A673 (cell line): ENCODE results near the gene VDR. TPM values are rescaled to one million over a fixed set of nuclear protein-coding genes. Genes with fewer than 3 reads are reported as not detected.
A peak's percentile ranks its signal among the peaks of the same experiment; 100 is the strongest.

ENCODE experiments used
- BruUV-seq: library from RNA; stranded (reverse); fragments of 400-500 nt; replicated peaks from 2 replicates; lab custom pipeline; 2021; lab: Mats Ljungman, UMichigan
- CTCF ChIA-PET: fragments of 300-600 bp; sonication (Branson Sonifier 250); formaldehyde crosslinking; loops from one replicate; lab custom pipeline; 2022; ENCODE audit warnings: antibody characterized with exemption; lab: Charles Lee
- POLR2A ChIA-PET: fragments of 300-600 bp; sonication (Branson Sonifier 250); formaldehyde crosslinking; loops from one replicate; lab custom pipeline; 2022; ENCODE audit warnings: antibody characterized with exemption; ENCODE audit not compliant: low non-redundant PET; lab: Charles Lee
- DNase-seq: peaks from one replicate; pipeline ENCODE4 v3.0.0-alpha.2; 2015; ENCODE audit warnings: low spot score
- H3K27ac ChIP-seq: fragments of 200-600 bp; sonication (generic); 2 replicates; pipeline ENCODE4 v1.5.1; 2016; ENCODE audit warnings: mixed run types, low read depth, mild to moderate bottlenecking, mixed read lengths, antibody characterized with exemption, low read length; ENCODE audit not compliant: poor library complexity, severe bottlenecking
- H3K27me3 ChIP-seq: fragments of 200-600 bp; sonication (generic); replicated peaks from 2 replicates; pipeline ENCODE4 v1.6.1; 2017; ENCODE audit warnings: mixed run types, low read depth, mild to moderate bottlenecking, mixed read lengths, antibody characterized with exemption, low read length; ENCODE audit not compliant: insufficient read depth, poor library complexity
- H3K36me3 ChIP-seq: fragments of 200-600 bp; sonication (generic); 2 replicates; pipeline ENCODE4 v1.6.1; 2016; ENCODE audit warnings: mixed run types, mild to moderate bottlenecking, mixed read lengths, antibody characterized with exemption, low read length; ENCODE audit not compliant: insufficient read depth, poor library complexity, severe bottlenecking
- H3K4me1 ChIP-seq: fragments of 200-600 bp; sonication (generic); 2 replicates; pipeline ENCODE4 v1.6.1; 2017; ENCODE audit warnings: mixed run types, mild to moderate bottlenecking, mixed read lengths, antibody characterized with exemption, low read length; ENCODE audit not compliant: insufficient read depth, poor library complexity, severe bottlenecking
- H3K4me3 ChIP-seq: fragments of 200-600 bp; sonication (generic); 2 replicates; pipeline ENCODE4 v1.5.1; 2016; ENCODE audit warnings: low read depth, mixed run types, mild to moderate bottlenecking, mixed read lengths, low read length; ENCODE audit not compliant: poor library complexity, severe bottlenecking
- H3K9me3 ChIP-seq: fragments of 200-600 bp; sonication (generic); 2 replicates; pipeline ENCODE4 v1.6.1; 2016; ENCODE audit warnings: mixed run types, low read depth, mild to moderate bottlenecking, mixed read lengths, antibody characterized with exemption, low read length; ENCODE audit not compliant: poor library complexity, severe bottlenecking
- EZH2 ChIP-seq: fragments of 200-600 bp; sonication (generic); IDR thresholded peaks from 2 replicates; pipeline ENCODE4 v1.6.1; 2017; ENCODE audit warnings: borderline replicate concordance, low read depth, mild to moderate bottlenecking, mixed read lengths, antibody characterized with exemption, low read length; ENCODE audit not compliant: poor library complexity, severe bottlenecking
- intact Hi-C: fragments of 100-400 bp; cut with micrococcal nuclease; formaldehyde crosslinking; loops from one replicate; pipeline ENCODE4 v1.10.0; 2022; ENCODE audit not compliant: unreplicated experiment
- total RNA-seq: library from RNA; stranded (reverse); gene quantifications from 2 replicates; pipeline ENCODE4 v1.2.3, GENCODE V29; 2021
- TF ChIP-seq, protein P1 (sequence below): fragments of 300-800, 200-600 bp; sonication (generic); conservative IDR thresholded peaks from 2 replicates; pipeline ENCODE4 v1.5.1; 2017; ENCODE audit warnings: low read depth, mild to moderate bottlenecking, antibody characterized with exemption, low read length, moderate library complexity, mixed read lengths

Gene VDR
- total RNA-seq, 1 experiment from 2014 or later = 0.43 TPM

DNA sequence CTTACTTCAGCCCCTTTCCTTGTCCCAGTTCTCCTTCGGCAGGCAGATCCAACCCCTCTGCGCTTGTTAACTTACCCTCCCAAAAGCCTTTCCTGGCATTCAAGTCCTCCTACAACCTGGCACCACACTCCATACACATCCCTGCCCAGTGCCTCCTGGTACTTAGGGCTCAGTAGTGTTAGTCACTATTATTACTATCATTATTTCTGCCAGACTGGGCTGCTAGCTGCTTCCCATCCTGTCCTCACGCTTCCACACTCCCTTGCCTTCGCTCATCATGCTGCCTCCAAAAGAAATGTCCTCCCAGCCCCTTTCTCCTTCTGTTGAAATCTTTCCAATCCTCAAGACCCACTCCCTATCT is 83.5 kb downstream of the VDR start:
- peak overlapping the region; percentile 76 for H3K27ac ChIP-seq
- intact Hi-C loops = no loop called here

DNA sequence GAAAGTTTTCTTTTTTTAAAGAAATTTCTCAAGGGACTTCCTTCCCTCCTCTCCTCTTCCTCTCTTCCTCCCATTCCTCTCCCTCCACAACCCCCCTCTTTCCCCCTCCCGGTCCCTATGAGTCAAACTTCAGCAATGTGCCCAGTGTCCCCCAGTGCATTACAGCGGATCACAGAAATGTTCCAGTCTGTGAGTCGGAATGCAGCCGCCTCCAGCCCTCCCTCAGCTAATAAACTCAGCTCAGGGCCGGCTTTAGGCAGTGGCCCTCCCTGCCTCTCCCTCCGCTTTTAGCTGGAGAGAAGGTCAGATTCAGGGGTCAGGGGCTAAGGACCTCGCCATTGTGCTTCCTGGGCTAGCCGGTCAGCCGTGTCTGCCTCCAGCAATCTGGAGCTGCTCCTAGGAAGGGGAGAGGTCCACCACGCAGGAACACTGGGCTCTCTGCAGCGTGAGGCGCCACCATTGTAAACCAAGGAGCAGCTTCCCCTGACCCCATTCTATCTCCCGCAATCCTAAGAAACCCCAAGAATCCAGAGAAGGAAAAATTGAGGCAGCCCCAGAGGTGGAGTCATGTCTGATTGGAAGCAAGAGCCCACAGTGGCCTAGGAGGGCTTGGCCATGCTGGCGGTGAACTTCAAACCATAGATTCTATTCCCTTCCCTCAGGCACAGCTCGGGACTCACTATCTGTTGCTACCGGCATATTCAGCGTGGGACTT is 84.0 kb downstream of the VDR start:
- H3K9me3 ChIP-seq = no peaks in the 10 kb centered on the region
- H3K4me1 ChIP-seq = peaks cover 45% of the 10 kb centered on the region
- TF ChIP-seq, protein P1, sequence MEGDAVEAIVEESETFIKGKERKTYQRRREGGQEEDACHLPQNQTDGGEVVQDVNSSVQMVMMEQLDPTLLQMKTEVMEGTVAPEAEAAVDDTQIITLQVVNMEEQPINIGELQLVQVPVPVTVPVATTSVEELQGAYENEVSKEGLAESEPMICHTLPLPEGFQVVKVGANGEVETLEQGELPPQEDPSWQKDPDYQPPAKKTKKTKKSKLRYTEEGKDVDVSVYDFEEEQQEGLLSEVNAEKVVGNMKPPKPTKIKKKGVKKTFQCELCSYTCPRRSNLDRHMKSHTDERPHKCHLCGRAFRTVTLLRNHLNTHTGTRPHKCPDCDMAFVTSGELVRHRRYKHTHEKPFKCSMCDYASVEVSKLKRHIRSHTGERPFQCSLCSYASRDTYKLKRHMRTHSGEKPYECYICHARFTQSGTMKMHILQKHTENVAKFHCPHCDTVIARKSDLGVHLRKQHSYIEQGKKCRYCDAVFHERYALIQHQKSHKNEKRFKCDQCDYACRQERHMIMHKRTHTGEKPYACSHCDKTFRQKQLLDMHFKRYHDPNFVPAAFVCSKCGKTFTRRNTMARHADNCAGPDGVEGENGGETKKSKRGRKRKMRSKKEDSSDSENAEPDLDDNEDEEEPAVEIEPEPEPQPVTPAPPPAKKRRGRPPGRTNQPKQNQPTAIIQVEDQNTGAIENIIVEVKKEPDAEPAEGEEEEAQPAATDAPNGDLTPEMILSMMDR = no peak
- ChIA-PET CTCF (interaction anchor here (1.3 to 2.1 kb wide), 2 partner anchors 17 to 18 kb away, joined by 10 to 14 read pairs; no protein-coding TSS in a partner anchor), POLR2A (interaction anchor here (0.6 kb wide), 1 partner anchor 40 kb away, joined by 3 read pairs; no protein-coding TSS in a partner anchor)
- H3K27ac ChIP-seq = peak overlapping the region; percentile 76
- H3K4me3 ChIP-seq = peak overlapping the region; percentile 70
- intact Hi-C loops = no loop called here
- peak; percentile 94 for DNase-seq
- H3K27me3 ChIP-seq = no peaks in the 10 kb centered on the region
- BruUV-seq = no TSS peak
- H3K36me3 ChIP-seq = no peaks in the 10 kb centered on the region

More for the DNA sequence above, 83.5 kb downstream of the VDR start:
- no peak for DNase-seq
- POLR2A ChIA-PET = interaction anchor here (0.6 kb wide), 1 partner anchor 41 kb away, joined by 3 read pairs; no protein-coding TSS in a partner anchor
- no peaks in the 10 kb centered on the region for H3K27me3 ChIP-seq
- H3K9me3 ChIP-seq = no peaks in the 10 kb centered on the region
- peaks cover 45% of the 10 kb centered on the region for H3K4me1 ChIP-seq
- H3K4me3 ChIP-seq = peak overlapping the region; percentile 70
- BruUV-seq = no TSS peak
- no peak for TF ChIP-seq EZH2
- TF ChIP-seq, protein P1 = no peak
- H3K36me3 ChIP-seq = no peaks in the 10 kb centered on the region
- CTCF ChIA-PET = interaction anchor here (2.1 kb wide), 1 partner anchor 17 kb away, joined by 14 read pairs; no protein-coding TSS in a partner anchor

DNA sequence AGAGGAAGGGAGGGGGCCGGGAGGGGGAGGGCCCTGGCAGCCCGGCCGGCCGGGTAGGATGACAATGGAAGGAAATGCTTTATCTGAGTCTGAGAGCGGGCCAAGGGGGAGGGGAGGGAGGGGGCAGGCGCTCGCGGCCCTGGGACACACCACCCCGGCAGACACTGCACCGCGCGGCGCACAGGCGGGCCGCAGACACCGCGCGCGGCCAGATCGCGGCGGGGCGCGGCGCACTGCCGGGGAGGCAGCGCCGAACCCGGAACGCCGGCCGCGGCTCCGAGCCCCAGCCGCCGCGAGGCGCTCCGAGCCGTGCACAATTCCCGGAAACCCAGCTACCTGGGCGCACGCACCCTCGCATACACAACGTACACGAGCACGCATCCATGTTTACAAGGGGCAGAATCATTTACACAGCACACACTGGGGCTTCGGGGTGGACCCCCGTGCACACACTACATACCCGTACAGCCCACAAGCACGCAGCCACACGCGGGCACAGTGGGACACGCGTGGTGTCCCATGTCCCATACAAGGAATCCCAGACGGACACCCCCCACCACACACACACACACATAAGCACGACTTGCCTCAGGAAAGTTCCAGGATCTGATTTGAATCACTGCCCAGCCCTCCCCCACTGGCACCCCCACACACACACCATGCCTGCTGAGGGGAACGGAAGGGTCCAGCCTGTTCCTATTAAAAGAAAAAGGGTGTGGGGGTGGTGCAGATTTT is 84.7 kb downstream of the VDR start, which contains the start of gene HDAC7:
Gene HDAC7 (minus strand): TSS at position 8 of the 735 bp plus-strand sequence. CDS start 118 bp downstream, outside the sequence.
- Histone ChIP-seq H3K36me3 (no peaks in the 10 kb centered on the region), H3K4me1 (peaks cover 45% of the 10 kb centered on the region), H3K9me3 (no peaks in the 10 kb centered on the region), H3K4me3 (peak within 1 kb of the TSS; percentile 70), H3K27ac (peak within 1 kb of the TSS; percentile 76), H3K27me3 (no peaks in the 10 kb centered on the region)
- peak; percentile 88 for DNase-seq
- POLR2A ChIA-PET = interaction anchor here (0.7 kb wide), 1 partner anchor 12 kb away, joined by 3 read pairs; no protein-coding TSS in a partner anchor
- TF ChIP-seq, protein P1 = no peak
- TF ChIP-seq EZH2 = no peak
- no TSS peak for BruUV-seq
- intact Hi-C loops = no loop called here
- CTCF ChIA-PET = interaction anchor here (1.3 kb wide), 1 partner anchor 18 kb away, joined by 10 read pairs; no protein-coding TSS in a partner anchor
